OCI-LY7 (cell line): Measurements from ENCODE around the gene EIF3K.

Source experiments
- CTCF ChIP-seq: fragments of 200-600 bp; sonication (generic); conservative IDR thresholded peaks from 2 replicates; pipeline ENCODE4 v1.5.1; 2014; ENCODE audit warnings: mild to moderate bottlenecking, antibody characterized with exemption, low read length, moderate library complexity, mixed read lengths
- EZH2phosphoT487 ChIP-seq: fragments of 200-600 bp; sonication (generic); IDR thresholded peaks from 2 replicates; pipeline ENCODE4 v1.6.1; 2018; ENCODE audit warnings: low read depth, borderline replicate concordance, mild to moderate bottlenecking, mixed run types, antibody characterized with exemption, low read length, moderate library complexity, mixed read lengths

GRCh38 chr19:38606131-38606530 lies 12.9 kb upstream of the EIF3K start:
- no peak for TF ChIP-seq CTCF
- TF ChIP-seq EZH2phosphoT487, result no peak
